ENCODE data around the gene PLAAT4. TPM values are rescaled to one million over a fixed set of nuclear protein-coding genes. Genes with fewer than 3 reads are reported as not detected.

Gene PLAAT4
- total RNA-seq, 6 donors from 2014 or later = 91.1 to 272 (median 192) TPM

DNA sequence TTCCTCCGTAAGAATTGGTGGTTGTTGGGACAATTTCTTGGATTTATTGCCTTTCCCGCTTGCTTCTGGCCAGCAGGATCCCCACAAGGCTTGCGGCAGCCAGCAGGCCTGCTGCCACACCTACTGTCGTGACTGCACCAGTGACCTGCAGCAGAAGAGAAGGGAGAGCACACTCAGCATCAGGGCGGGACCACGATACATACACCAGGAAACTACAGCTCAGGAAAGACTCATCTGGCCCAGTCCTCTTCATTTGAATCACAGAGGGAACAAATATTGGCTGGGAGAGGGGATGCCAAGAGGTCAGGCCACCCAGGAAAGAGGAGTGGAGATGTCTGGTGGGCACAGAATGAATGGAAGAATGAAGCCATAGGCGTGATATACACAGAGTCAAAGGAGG lies 16.3 kb downstream of the PLAAT4 start:
- Histone ChIP-seq H3K36me3 (no peaks in the 10 kb centered on the region), H3K4me1 (peaks cover 0 to 18% (median 0%) of the 10 kb centered on the region in 4 donors), H3K27me3 (no peaks in the 10 kb centered on the region), H3K9me3 (no peaks in the 10 kb centered on the region), H3K4me3 (no peak overlapping the region), H3K27ac (no peak overlapping the region)
- no peak for ATAC-seq (ENCODE audit: low FRiP score in 2 of 2)
- TF ChIP-seq POLR2A (IDR thresholded peaks at IDR 0.05) (no peak), EP300 (IDR thresholded peaks at IDR 0.05) (no peak), POLR2AphosphoS5 (IDR thresholded peaks at IDR 0.05) (no peak)
- TF ChIP-seq, protein P1, sequence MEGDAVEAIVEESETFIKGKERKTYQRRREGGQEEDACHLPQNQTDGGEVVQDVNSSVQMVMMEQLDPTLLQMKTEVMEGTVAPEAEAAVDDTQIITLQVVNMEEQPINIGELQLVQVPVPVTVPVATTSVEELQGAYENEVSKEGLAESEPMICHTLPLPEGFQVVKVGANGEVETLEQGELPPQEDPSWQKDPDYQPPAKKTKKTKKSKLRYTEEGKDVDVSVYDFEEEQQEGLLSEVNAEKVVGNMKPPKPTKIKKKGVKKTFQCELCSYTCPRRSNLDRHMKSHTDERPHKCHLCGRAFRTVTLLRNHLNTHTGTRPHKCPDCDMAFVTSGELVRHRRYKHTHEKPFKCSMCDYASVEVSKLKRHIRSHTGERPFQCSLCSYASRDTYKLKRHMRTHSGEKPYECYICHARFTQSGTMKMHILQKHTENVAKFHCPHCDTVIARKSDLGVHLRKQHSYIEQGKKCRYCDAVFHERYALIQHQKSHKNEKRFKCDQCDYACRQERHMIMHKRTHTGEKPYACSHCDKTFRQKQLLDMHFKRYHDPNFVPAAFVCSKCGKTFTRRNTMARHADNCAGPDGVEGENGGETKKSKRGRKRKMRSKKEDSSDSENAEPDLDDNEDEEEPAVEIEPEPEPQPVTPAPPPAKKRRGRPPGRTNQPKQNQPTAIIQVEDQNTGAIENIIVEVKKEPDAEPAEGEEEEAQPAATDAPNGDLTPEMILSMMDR (IDR thresholded peaks at IDR 0.05) = no peak
- DNase-seq = no peak
- 91 to 92% methylated on average over 7 of the region's 7 CpGs for WGBS, 2 donors

DNA sequence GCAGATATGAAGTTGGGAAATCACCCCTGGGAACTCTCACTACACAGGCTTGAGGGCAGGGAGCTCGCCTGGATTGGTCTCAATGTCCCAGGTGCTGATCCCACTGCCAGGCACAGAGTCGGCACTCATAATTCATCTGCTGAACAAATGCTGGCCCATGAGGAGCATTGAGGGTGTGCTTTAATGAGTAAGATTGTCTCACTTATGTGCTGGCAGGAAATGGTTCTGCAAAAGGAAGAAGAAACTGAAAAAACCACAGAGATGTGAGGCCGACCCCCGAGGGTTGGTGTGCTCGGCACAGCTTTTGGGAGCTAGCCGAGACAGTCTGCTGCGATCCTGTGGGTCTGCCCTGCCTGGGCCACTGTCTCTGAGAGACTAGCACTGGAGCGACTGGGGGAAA lies 17.2 kb downstream of the PLAAT4 start:
- H3K27ac ChIP-seq = peak overlapping the region in 2 of 4 donors; percentile 17 to 54
- TF ChIP-seq POLR2A (IDR thresholded peaks at IDR 0.05) = no peak

DNA sequence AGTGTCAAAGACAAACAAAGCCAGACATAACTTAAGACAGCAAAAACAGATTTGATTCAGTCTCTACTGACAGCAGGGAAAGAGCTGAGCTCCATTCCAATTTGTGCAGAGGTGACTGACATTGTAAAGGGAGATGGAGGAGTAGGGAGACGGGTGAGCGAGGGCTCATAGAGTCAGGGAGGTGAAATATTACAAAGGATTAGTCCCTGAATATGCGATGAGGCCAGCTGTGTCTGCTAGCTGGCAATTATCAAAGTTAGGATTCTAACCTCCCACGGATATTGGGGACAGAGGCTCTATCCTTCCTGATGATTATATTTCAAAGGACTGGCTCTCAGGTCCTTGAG lies 18.2 kb downstream of the PLAAT4 start:
- H3K27me3 ChIP-seq = no peaks in the 10 kb centered on the region
- H3K36me3 ChIP-seq = no peaks in the 10 kb centered on the region
- H3K27ac ChIP-seq = no peak overlapping the region
- H3K9me3 ChIP-seq = no peaks in the 10 kb centered on the region
- TF ChIP-seq, protein P1 (IDR thresholded peaks at IDR 0.05) = no peak
- no peak for TF ChIP-seq POLR2A (IDR thresholded peaks at IDR 0.05)
- TF ChIP-seq POLR2AphosphoS5 (IDR thresholded peaks at IDR 0.05) = no peak
- no peak for TF ChIP-seq EP300 (IDR thresholded peaks at IDR 0.05)
- no peak for ATAC-seq (ENCODE audit: low FRiP score in 2 of 2)
- 73 to 78% methylated on average over 4 of the region's 4 CpGs for WGBS, 2 donors
- peaks cover under 1 to 26% (median 5%) of the 10 kb centered on the region in 4 donors for H3K4me1 ChIP-seq
- DNase-seq = no peak
- no peak overlapping the region for H3K4me3 ChIP-seq

More for the DNA sequence above, 17.2 kb downstream of the PLAAT4 start:
- Histone ChIP-seq H3K36me3 (no peaks in the 10 kb centered on the region), H3K9me3 (no peaks in the 10 kb centered on the region), H3K27me3 (no peaks in the 10 kb centered on the region), H3K4me1 (peaks cover 0 to 18% (median 0%) of the 10 kb centered on the region in 4 donors), H3K4me3 (no peak overlapping the region)
- no peak for ATAC-seq (ENCODE audit: low FRiP score in 2 of 2)
- DNase-seq = peak in 1 of 2 donors; percentile 61
- WGBS, 2 donors = 60 to 65% methylated on average over 8 of the region's 8 CpGs

DNA sequence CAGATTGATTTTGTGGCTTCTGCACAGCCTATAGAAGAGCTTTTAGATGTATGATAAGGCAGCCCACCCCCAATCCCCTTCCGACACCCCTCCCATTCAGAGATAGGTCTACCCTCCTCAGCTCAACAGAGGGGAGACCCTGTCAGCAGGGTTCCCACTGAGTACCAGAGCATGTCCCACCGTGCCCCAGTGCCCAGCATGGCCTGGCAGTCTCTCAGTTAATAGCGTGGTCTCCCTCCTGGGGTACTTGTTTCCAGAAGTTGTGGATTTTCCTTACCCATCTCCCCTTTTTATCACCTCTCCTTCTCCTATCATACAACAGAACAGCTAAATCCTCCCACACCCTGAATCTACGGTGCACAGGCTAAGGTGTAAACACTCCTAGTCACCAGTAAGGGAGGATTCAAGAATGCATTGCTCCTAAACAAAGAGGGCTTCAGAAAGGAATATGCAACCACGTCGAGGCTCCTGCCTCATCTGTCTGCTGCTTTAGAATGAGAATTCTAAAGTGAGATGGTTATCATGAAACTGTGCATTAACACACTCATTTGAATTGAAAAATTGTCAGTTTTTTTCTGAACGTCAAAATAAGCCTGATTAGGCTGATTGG lies 19.9 kb downstream of the PLAAT4 start:
- Histone ChIP-seq H3K36me3 (no peaks in the 10 kb centered on the region), H3K4me3 (no peak overlapping the region), H3K4me1 (peaks cover 3 to 35% (median 7%) of the 10 kb centered on the region in 4 donors), H3K27ac (no peak overlapping the region), H3K27me3 (no peaks in the 10 kb centered on the region), H3K9me3 (no peaks in the 10 kb centered on the region)
- no peak for DNase-seq
- no peak for ATAC-seq (ENCODE audit: low FRiP score in 2 of 2)
- 79 to 80% methylated on average over 7 of the region's 7 CpGs for WGBS, 2 donors
- TF ChIP-seq, protein P1 (IDR thresholded peaks at IDR 0.05) = no peak
- TF ChIP-seq EP300 (IDR thresholded peaks at IDR 0.05) (no peak), POLR2A (IDR thresholded peaks at IDR 0.05) (no peak), POLR2AphosphoS5 (IDR thresholded peaks at IDR 0.05) (no peak)

DNA sequence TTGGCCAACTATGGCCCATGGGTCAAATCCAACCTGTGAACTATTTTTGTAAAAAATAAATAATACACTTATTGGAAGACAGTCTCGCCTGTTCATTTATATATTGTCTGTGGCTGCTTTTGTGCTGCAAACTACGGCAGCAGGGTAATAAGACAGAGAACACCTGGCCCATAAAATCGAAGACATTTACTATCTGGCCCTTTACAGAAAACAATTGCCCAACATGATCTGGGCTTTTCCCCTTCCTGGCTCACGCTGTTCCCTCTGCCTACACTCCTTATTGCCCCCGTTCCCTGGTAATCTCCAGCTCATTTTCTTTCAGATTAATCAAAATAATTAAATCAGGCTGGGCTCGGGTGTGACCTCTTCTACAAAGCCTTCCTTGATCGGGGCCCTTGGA lies 21.0 kb downstream of the PLAAT4 start:
- no peak for ATAC-seq (ENCODE audit: low FRiP score in 2 of 2)
- 84 to 86% methylated on average over 7 of the region's 7 CpGs for WGBS, 2 donors

More for the DNA sequence above, 21.0 kb downstream of the PLAAT4 start:
- H3K27me3 ChIP-seq = no peaks in the 10 kb centered on the region
- no peaks in the 10 kb centered on the region for H3K9me3 ChIP-seq
- DNase-seq = no peak
- peaks cover 3 to 36% (median 7%) of the 10 kb centered on the region in 4 donors for H3K4me1 ChIP-seq
- TF ChIP-seq, protein P1 (IDR thresholded peaks at IDR 0.05) = no peak
- TF ChIP-seq POLR2AphosphoS5 (IDR thresholded peaks at IDR 0.05) = no peak
- no peak for TF ChIP-seq EP300 (IDR thresholded peaks at IDR 0.05)
- TF ChIP-seq POLR2A (IDR thresholded peaks at IDR 0.05) = no peak
- H3K27ac ChIP-seq = no peak overlapping the region
- no peak overlapping the region for H3K4me3 ChIP-seq
- no peaks in the 10 kb centered on the region for H3K36me3 ChIP-seq
